Osteocyte (in vitro differentiated cells): ENCODE results near the gene DOK6. TPM values are rescaled to one million over a fixed set of nuclear protein-coding genes. Genes with fewer than 3 reads are reported as not detected.

Experiments used
- DNase-seq: peaks from one replicate; pipeline ENCODE4 v3.0.0; 2021; ENCODE audit warnings: mixed read lengths; ENCODE audit not compliant: unreplicated experiment; ENCODE audit errors: extremely low spot score
- H3K27ac Mint-ChIP-seq: one replicate; pipeline ENCODE4 v1.8.0; 2021; ENCODE audit warnings: mild to moderate bottlenecking, mixed read lengths; ENCODE audit not compliant: unreplicated experiment
- H3K27me3 Mint-ChIP-seq: one replicate; pipeline ENCODE4 v1.8.0; 2021; ENCODE audit warnings: mixed read lengths; ENCODE audit not compliant: unreplicated experiment
- H3K36me3 Mint-ChIP-seq: one replicate; pipeline ENCODE4 v1.8.0; 2021; ENCODE audit warnings: mixed read lengths; ENCODE audit not compliant: unreplicated experiment
- H3K4me1 Mint-ChIP-seq: one replicate; pipeline ENCODE4 v1.8.0; 2021; ENCODE audit warnings: mixed read lengths; ENCODE audit not compliant: unreplicated experiment
- H3K4me3 Mint-ChIP-seq: one replicate; pipeline ENCODE4 v1.8.0; 2021; ENCODE audit warnings: mild to moderate bottlenecking, moderate library complexity, mixed read lengths; ENCODE audit not compliant: unreplicated experiment
- H3K9me3 Mint-ChIP-seq: one replicate; pipeline ENCODE4 v1.8.0; 2021; ENCODE audit warnings: mixed read lengths; ENCODE audit not compliant: unreplicated experiment
- CTCF ChIP-seq: fragments of 200-600 bp; sonication (generic); IDR thresholded peaks from 2 replicates; pipeline ENCODE4 v1.5.0; 2021; ENCODE audit warnings: antibody characterized with exemption, mild to moderate bottlenecking, moderate library complexity
- total RNA-seq: library from RNA; stranded (reverse); gene quantifications from 2 replicates; pipeline ENCODE4 v1.2.1, GENCODE V29; 2021

Gene DOK6
- total RNA-seq, 1 donor from 2014 or later: 4.6 TPM

DNA sequence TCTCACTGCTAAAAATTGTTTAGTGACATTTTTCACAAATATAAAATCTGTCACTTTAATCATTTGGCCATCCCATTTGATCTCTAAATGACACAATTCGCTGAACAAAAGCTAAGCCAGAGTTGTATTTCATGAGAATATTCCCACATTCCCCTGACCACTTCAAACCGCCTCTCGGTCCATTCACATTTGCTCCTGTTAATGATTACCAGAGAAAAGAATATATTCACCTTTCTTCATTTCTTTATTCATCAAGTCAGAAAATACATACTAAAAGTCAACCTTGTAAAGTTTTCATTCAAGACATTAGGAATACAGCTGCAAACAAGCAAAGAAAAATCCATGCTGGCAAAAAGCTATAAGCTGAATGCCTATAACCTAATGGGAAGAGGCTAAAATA, 225.5 kb downstream of the DOK6 start:
- Mint-ChIP-seq H3K4me1 (peaks cover 3% of the 10 kb centered on the region), H3K36me3 (no peaks in the 10 kb centered on the region), H3K27ac (no peak overlapping the region), H3K9me3 (no peaks in the 10 kb centered on the region), H3K27me3 (peaks cover 3% of the 10 kb centered on the region), H3K4me3 (no peak overlapping the region)
- no peak for TF ChIP-seq CTCF
- DNase-seq: no peak

GRCh38 chr18:69626643-69627242, 226.1 kb downstream of the DOK6 start:
- peaks cover 3% of the 10 kb centered on the region for H3K4me1 Mint-ChIP-seq
- H3K27me3 Mint-ChIP-seq: peaks cover 3% of the 10 kb centered on the region
- H3K4me3 Mint-ChIP-seq: no peak overlapping the region
- no peak for TF ChIP-seq CTCF
- DNase-seq: no peak
- no peaks in the 10 kb centered on the region for H3K9me3 Mint-ChIP-seq
- H3K36me3 Mint-ChIP-seq: no peaks in the 10 kb centered on the region
- peak overlapping the region; percentile 36 for H3K27ac Mint-ChIP-seq

GRCh38 chr18:69628774-69629359, 228.2 kb downstream of the DOK6 start:
- no peak for DNase-seq
- TF ChIP-seq CTCF: no peak
- H3K9me3 Mint-ChIP-seq: no peaks in the 10 kb centered on the region
- H3K36me3 Mint-ChIP-seq: no peaks in the 10 kb centered on the region
- H3K27ac Mint-ChIP-seq: no peak overlapping the region
- no peak overlapping the region for H3K4me3 Mint-ChIP-seq
- H3K4me1 Mint-ChIP-seq: peaks cover 3% of the 10 kb centered on the region
- H3K27me3 Mint-ChIP-seq: peaks cover 3% of the 10 kb centered on the region

- TF ChIP-seq CTCF: no peak
- Mint-ChIP-seq H3K4me3 (no peak overlapping the region), H3K27me3 (peaks cover 3% of the 10 kb centered on the region)
Observed at GRCh38 chr18:69631281-69631680, 230.6 kb downstream of the DOK6 start.

DNA sequence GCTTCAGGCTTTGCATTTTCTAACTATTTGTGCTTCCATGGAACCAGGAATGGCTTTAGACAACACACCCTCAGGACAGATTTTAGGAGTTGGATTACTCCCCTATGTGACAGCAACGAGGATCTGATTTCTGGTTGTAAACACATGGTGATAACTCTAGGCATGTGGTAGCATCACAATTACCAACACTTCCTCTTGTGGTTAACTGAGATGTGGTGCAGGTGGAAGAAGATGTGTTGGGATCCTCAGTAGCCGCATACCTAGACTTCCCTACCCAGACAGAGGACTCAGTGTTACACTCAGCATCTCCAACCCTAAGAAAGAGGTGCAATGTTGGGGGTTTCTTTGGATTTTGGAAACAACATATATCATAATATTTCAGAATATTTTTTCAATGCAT, 234.8 kb downstream of the DOK6 start:
- H3K9me3 Mint-ChIP-seq: no peaks in the 10 kb centered on the region
- no peaks in the 10 kb centered on the region for H3K27me3 Mint-ChIP-seq
- peaks cover 6% of the 10 kb centered on the region for H3K4me1 Mint-ChIP-seq
- H3K4me3 Mint-ChIP-seq: no peak overlapping the region
- H3K27ac Mint-ChIP-seq: no peak overlapping the region
- H3K36me3 Mint-ChIP-seq: no peaks in the 10 kb centered on the region
- TF ChIP-seq CTCF: no peak
- DNase-seq: no peak

More at GRCh38 chr18:69631281-69631680, 230.6 kb downstream of the DOK6 start:
- DNase-seq: no peak
- Mint-ChIP-seq H3K36me3 (no peaks in the 10 kb centered on the region), H3K9me3 (no peaks in the 10 kb centered on the region), H3K27ac (no peak overlapping the region), H3K4me1 (peaks cover 3% of the 10 kb centered on the region)
